ENCODE results near the gene PGRMC2. TPM values are rescaled to one million over a fixed set of nuclear protein-coding genes. Genes with fewer than 3 reads are reported as not detected.

Gene PGRMC2
- total RNA-seq, 1 experiment from 2014 or later, result 73.1 TPM

DNA sequence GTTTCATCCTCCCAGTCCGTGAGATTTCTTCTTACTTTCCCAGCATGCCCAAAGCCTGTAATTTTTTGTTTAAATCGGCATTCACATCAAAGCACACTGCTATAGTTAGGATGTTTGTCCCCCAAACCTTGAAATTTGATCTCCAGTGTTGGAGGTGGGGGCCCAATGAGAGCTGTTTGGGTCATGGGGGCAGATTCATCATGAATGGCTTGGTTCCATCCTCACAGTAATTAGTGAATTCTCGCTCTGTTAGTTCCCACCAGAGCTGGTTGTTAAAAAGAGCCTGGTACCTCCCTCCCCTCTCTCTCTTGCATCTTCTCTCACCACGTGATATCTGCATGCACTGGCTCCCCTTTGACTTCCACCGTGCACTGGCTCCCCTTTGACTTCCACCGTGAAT is 40.5 kb upstream of the PGRMC2 start:
- H3K27ac Mint-ChIP-seq (ENCODE audit: unreplicated experiment), result no peak overlapping the region
- intact Hi-C loops (cut with micrococcal nuclease; ENCODE audit: unreplicated experiment), result no loop called here
- no peak overlapping the region for H3K4me3 Mint-ChIP-seq (ENCODE audit: unreplicated experiment)
- no peak for DNase-seq
- Histone ChIP-seq H3K4me3 (ENCODE audit: low read depth, low read length) (no peak overlapping the region), H3K4me1 (peaks cover 20% of the 10 kb centered on the region), H3K36me3 (ENCODE audit: control insufficient read depth, insufficient read depth, low read length) (no peaks in the 10 kb centered on the region), H3K27me3 (replicated peaks; ENCODE audit: control insufficient read depth, insufficient read depth, low read length) (no peaks in the 10 kb centered on the region), H3K9me3 (no peaks in the 10 kb centered on the region)
- POLR2A ChIA-PET, result no interaction called here
- no peaks in the 10 kb centered on the region for H3K9me3 Mint-ChIP-seq (ENCODE audit: unreplicated experiment)
- no TSS peak for BruUV-seq (replicated peaks)
- CTCF ChIA-PET, result no interaction called here
- no peaks in the 10 kb centered on the region for H3K36me3 Mint-ChIP-seq (ENCODE audit: insufficient read depth, unreplicated experiment)
- TF ChIP-seq CTCF (IDR thresholded peaks at IDR 0.05; ENCODE audit: insufficient read depth in 1 of 2, low read depth in 1 of 2, low read length in 1 of 2, severe bottlenecking in 1 of 2, unreplicated experiment in 1 of 2), result no peak
- H3K27me3 Mint-ChIP-seq (ENCODE audit: insufficient read depth, unreplicated experiment), result no peaks in the 10 kb centered on the region
- peaks cover 5% of the 10 kb centered on the region for H3K4me1 Mint-ChIP-seq (ENCODE audit: low read depth, unreplicated experiment)

- Mint-ChIP-seq H3K4me3 (ENCODE audit: unreplicated experiment) (no peak overlapping the region), H3K27me3 (ENCODE audit: insufficient read depth, unreplicated experiment) (no peaks in the 10 kb centered on the region), H3K9me3 (ENCODE audit: unreplicated experiment) (no peaks in the 10 kb centered on the region), H3K27ac (ENCODE audit: unreplicated experiment) (no peak overlapping the region), H3K4me1 (ENCODE audit: low read depth, unreplicated experiment) (peaks cover 5% of the 10 kb centered on the region), H3K36me3 (ENCODE audit: insufficient read depth, unreplicated experiment) (no peaks in the 10 kb centered on the region)
- BruUV-seq (replicated peaks), result TSS peak; percentile 22
- no peak for TF ChIP-seq CTCF (IDR thresholded peaks at IDR 0.05; ENCODE audit: insufficient read depth in 1 of 2, low read depth in 1 of 2, low read length in 1 of 2, severe bottlenecking in 1 of 2, unreplicated experiment in 1 of 2)
- H3K36me3 ChIP-seq (ENCODE audit: control insufficient read depth, insufficient read depth, low read length), result no peaks in the 10 kb centered on the region
- no peak overlapping the region for H3K4me3 ChIP-seq (ENCODE audit: low read depth, low read length)
- POLR2A ChIA-PET, result interaction anchor here (1.0 to 1.5 kb wide), 2 partner anchors 16 to 35 kb away, joined by 4 to 9 read pairs; partner anchors contain the start of gene PGRMC2
- no peaks in the 10 kb centered on the region for H3K9me3 ChIP-seq
- CTCF ChIA-PET, result interaction anchor here (1.0 to 1.3 kb wide), 2 partner anchors 18 to 35 kb away, joined by 3 to 6 read pairs; partner anchors contain the start of gene PGRMC2
- peak; percentile 50 to 55 for DNase-seq
- intact Hi-C loops (cut with micrococcal nuclease; ENCODE audit: unreplicated experiment), result loop anchor here (1.0 to 5.0 kb wide), 5 partner anchors 17 to 249 kb away; no protein-coding TSS in a partner anchor
- H3K4me1 ChIP-seq, result peaks cover 43% of the 10 kb centered on the region
- no peaks in the 10 kb centered on the region for H3K27me3 ChIP-seq (replicated peaks; ENCODE audit: control insufficient read depth, insufficient read depth, low read length)
These were observed 35.8 kb upstream of the PGRMC2 start for GRCh38 chr4:128323401-128323800.

- Histone ChIP-seq H3K4me1 (peaks cover 43% of the 10 kb centered on the region), H3K4me3 (ENCODE audit: low read depth, low read length) (no peak overlapping the region), H3K36me3 (ENCODE audit: control insufficient read depth, insufficient read depth, low read length) (no peaks in the 10 kb centered on the region), H3K27me3 (replicated peaks; ENCODE audit: control insufficient read depth, insufficient read depth, low read length) (no peaks in the 10 kb centered on the region), H3K9me3 (no peaks in the 10 kb centered on the region)
- Mint-ChIP-seq H3K36me3 (ENCODE audit: insufficient read depth, unreplicated experiment) (no peaks in the 10 kb centered on the region), H3K4me1 (ENCODE audit: low read depth, unreplicated experiment) (peaks cover 5% of the 10 kb centered on the region), H3K27me3 (ENCODE audit: insufficient read depth, unreplicated experiment) (no peaks in the 10 kb centered on the region), H3K9me3 (ENCODE audit: unreplicated experiment) (no peaks in the 10 kb centered on the region), H3K27ac (ENCODE audit: unreplicated experiment) (no peak overlapping the region), H3K4me3 (ENCODE audit: unreplicated experiment) (no peak overlapping the region)
- DNase-seq, result peak; percentile 73 to 82
- TF ChIP-seq CTCF (IDR thresholded peaks at IDR 0.05; ENCODE audit: insufficient read depth in 1 of 2, low read depth in 1 of 2, low read length in 1 of 2, severe bottlenecking in 1 of 2, unreplicated experiment in 1 of 2), result no peak
- ChIA-PET CTCF (interaction anchor here (1.0 to 1.3 kb wide), 2 partner anchors 19 to 35 kb away, joined by 3 to 6 read pairs; partner anchors contain the start of gene PGRMC2), POLR2A (interaction anchor here (1.0 to 1.5 kb wide), 2 partner anchors 16 to 35 kb away, joined by 4 to 9 read pairs; partner anchors contain the start of gene PGRMC2)
- intact Hi-C loops (cut with micrococcal nuclease; ENCODE audit: unreplicated experiment), result loop anchor here (1.0 to 5.0 kb wide), 5 partner anchors 16 to 249 kb away; no protein-coding TSS in a partner anchor
- BruUV-seq (replicated peaks), result no TSS peak
These were observed 35.4 kb upstream of the PGRMC2 start for GRCh38 chr4:128322986-128323385.

Measured in Caco-2 (cell line).